Measurements from ENCODE around the gene NEMP2.

The NEMP2 gene

DNA sequence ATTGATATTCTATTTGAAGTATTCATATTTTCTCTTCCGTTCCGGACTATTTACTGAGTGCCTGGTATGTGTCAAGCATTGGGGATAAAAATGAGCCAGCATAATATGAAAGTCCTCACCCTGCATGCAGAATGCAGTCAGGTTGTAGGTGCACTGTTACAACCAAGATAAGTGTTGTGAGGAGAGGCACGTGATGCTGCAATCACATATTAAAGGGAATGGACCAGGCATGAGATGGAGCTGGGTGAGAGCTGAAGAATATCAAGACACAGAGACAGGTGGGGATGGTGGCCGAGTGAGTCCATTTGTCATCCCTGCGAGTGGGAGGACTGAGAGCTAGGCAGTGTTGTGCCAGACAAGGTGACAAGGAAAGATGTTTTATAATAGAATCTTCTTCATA is 74.0 kb downstream of the NEMP2 start:
- Histone ChIP-seq H3K4me3 (ENCODE audit: insufficient read depth, low read depth, low read length) (no peak overlapping the region), H3K27ac (ENCODE audit: insufficient read depth, low read depth, low read length, poor library complexity, severe bottlenecking) (no peak overlapping the region), H3K36me3 (ENCODE audit: control insufficient read depth, insufficient read depth, low read length) (no peaks in the 10 kb centered on the region), H3K9me3 (ENCODE audit: control insufficient read depth, low read length) (no peaks in the 10 kb centered on the region), H3K4me1 (ENCODE audit: control insufficient read depth, insufficient read depth, low read length) (no peaks in the 10 kb centered on the region), H3K27me3 (ENCODE audit: control insufficient read depth, insufficient read depth, low read length, poor library complexity, severe bottlenecking) (no peaks in the 10 kb centered on the region)
- WGBS, 2 experiments, result 91% methylated on average over 5 of the region's 5 CpGs

GRCh38 chr2:190459881-190460280 is 74.6 kb downstream of the NEMP2 start:
- no peaks in the 10 kb centered on the region for H3K9me3 ChIP-seq (ENCODE audit: control insufficient read depth, low read length)
- no peaks in the 10 kb centered on the region for H3K36me3 ChIP-seq (ENCODE audit: control insufficient read depth, insufficient read depth, low read length)
- no peaks in the 10 kb centered on the region for H3K27me3 ChIP-seq (ENCODE audit: control insufficient read depth, insufficient read depth, low read length, poor library complexity, severe bottlenecking)
- H3K4me1 ChIP-seq (ENCODE audit: control insufficient read depth, insufficient read depth, low read length), result no peaks in the 10 kb centered on the region
- 100% methylated on average over 1 of the region's 1 CpG for WGBS, 2 experiments
- no peak overlapping the region for H3K27ac ChIP-seq (ENCODE audit: insufficient read depth, low read depth, low read length, poor library complexity, severe bottlenecking)
- H3K4me3 ChIP-seq (ENCODE audit: insufficient read depth, low read depth, low read length), result no peak overlapping the region

- WGBS, 2 experiments, result 93 to 94% methylated on average over 8 of the region's 8 CpGs
- Histone ChIP-seq H3K4me3 (ENCODE audit: insufficient read depth, low read depth, low read length) (no peak overlapping the region), H3K27ac (ENCODE audit: insufficient read depth, low read depth, low read length, poor library complexity, severe bottlenecking) (no peak overlapping the region), H3K36me3 (ENCODE audit: control insufficient read depth, insufficient read depth, low read length) (no peaks in the 10 kb centered on the region), H3K27me3 (ENCODE audit: control insufficient read depth, insufficient read depth, low read length, poor library complexity, severe bottlenecking) (no peaks in the 10 kb centered on the region), H3K4me1 (ENCODE audit: control insufficient read depth, insufficient read depth, low read length) (no peaks in the 10 kb centered on the region), H3K9me3 (ENCODE audit: control insufficient read depth, low read length) (no peaks in the 10 kb centered on the region)
These were observed 76.0 kb downstream of the NEMP2 start for GRCh38 chr2:190458352-190459107.

GRCh38 chr2:190457256-190457655 is 77.3 kb downstream of the NEMP2 start:
- Histone ChIP-seq H3K9me3 (ENCODE audit: control insufficient read depth, low read length) (no peaks in the 10 kb centered on the region), H3K27ac (ENCODE audit: insufficient read depth, low read depth, low read length, poor library complexity, severe bottlenecking) (no peak overlapping the region), H3K36me3 (ENCODE audit: control insufficient read depth, insufficient read depth, low read length) (no peaks in the 10 kb centered on the region), H3K4me1 (ENCODE audit: control insufficient read depth, insufficient read depth, low read length) (no peaks in the 10 kb centered on the region), H3K4me3 (ENCODE audit: insufficient read depth, low read depth, low read length) (no peak overlapping the region), H3K27me3 (ENCODE audit: control insufficient read depth, insufficient read depth, low read length, poor library complexity, severe bottlenecking) (no peaks in the 10 kb centered on the region)
- 100% methylated on average over 1 to 2 of the region's 2 CpGs for WGBS, 2 experiments

DNA sequence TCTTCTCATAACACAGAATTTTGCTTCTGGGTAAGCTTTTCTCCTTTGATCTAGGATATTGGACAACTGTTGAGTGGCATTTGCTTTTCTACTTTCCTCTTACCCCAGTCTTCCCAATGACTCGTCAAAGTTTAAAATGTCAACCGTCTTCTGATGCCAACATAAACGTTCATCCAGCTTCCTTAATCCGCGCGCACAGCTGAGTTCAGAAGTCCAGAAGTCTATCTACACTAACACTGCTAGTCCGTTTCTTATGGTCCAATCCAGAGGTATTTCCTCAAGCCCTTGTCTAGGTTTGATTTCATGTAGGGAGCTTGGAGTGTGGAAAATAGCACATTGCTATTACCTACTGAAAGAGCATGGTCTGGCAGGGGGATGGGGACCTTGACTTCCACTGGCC is 77.7 kb downstream of the NEMP2 start:
- Histone ChIP-seq H3K9me3 (ENCODE audit: control insufficient read depth, low read length) (no peaks in the 10 kb centered on the region), H3K4me1 (ENCODE audit: control insufficient read depth, insufficient read depth, low read length) (no peaks in the 10 kb centered on the region)
- WGBS, 2 experiments, result 96 to 98% methylated on average over 7 of the region's 7 CpGs

GRCh38 chr2:190455358-190456095 is 79.0 kb downstream of the NEMP2 start:
- 93 to 94% methylated on average over 7 of the region's 7 CpGs for WGBS, 2 experiments
- Histone ChIP-seq H3K27me3 (ENCODE audit: control insufficient read depth, insufficient read depth, low read length, poor library complexity, severe bottlenecking) (no peaks in the 10 kb centered on the region), H3K9me3 (ENCODE audit: control insufficient read depth, low read length) (no peaks in the 10 kb centered on the region), H3K36me3 (ENCODE audit: control insufficient read depth, insufficient read depth, low read length) (no peaks in the 10 kb centered on the region), H3K4me1 (ENCODE audit: control insufficient read depth, insufficient read depth, low read length) (no peaks in the 10 kb centered on the region), H3K4me3 (ENCODE audit: insufficient read depth, low read depth, low read length) (no peak overlapping the region), H3K27ac (ENCODE audit: insufficient read depth, low read depth, low read length, poor library complexity, severe bottlenecking) (no peak overlapping the region)

More for the DNA sequence above, 77.7 kb downstream of the NEMP2 start:
- no peaks in the 10 kb centered on the region for H3K27me3 ChIP-seq (ENCODE audit: control insufficient read depth, insufficient read depth, low read length, poor library complexity, severe bottlenecking)
- H3K36me3 ChIP-seq (ENCODE audit: control insufficient read depth, insufficient read depth, low read length), result no peaks in the 10 kb centered on the region
- H3K27ac ChIP-seq (ENCODE audit: insufficient read depth, low read depth, low read length, poor library complexity, severe bottlenecking), result no peak overlapping the region
- no peak overlapping the region for H3K4me3 ChIP-seq (ENCODE audit: insufficient read depth, low read depth, low read length)

GRCh38 chr2:190454795-190455194 is 79.7 kb downstream of the NEMP2 start:
- Histone ChIP-seq H3K4me3 (ENCODE audit: insufficient read depth, low read depth, low read length) (no peak overlapping the region), H3K9me3 (ENCODE audit: control insufficient read depth, low read length) (no peaks in the 10 kb centered on the region), H3K27me3 (ENCODE audit: control insufficient read depth, insufficient read depth, low read length, poor library complexity, severe bottlenecking) (no peaks in the 10 kb centered on the region), H3K4me1 (ENCODE audit: control insufficient read depth, insufficient read depth, low read length) (no peaks in the 10 kb centered on the region), H3K27ac (ENCODE audit: insufficient read depth, low read depth, low read length, poor library complexity, severe bottlenecking) (no peak overlapping the region), H3K36me3 (ENCODE audit: control insufficient read depth, insufficient read depth, low read length) (no peaks in the 10 kb centered on the region)
- 88 to 100% methylated on average over 2 of the region's 2 CpGs for WGBS, 2 experiments
